PC-3 (cell line): ENCODE results near the gene DCHS1. TPM values are rescaled to one million over a fixed set of nuclear protein-coding genes. Genes with fewer than 3 reads are reported as not detected.

Experiments
- ATAC-seq: fragments of 200-7000 bp; cut with Tn5 transposase; 2 replicates; pipeline ENCODE4 v1.9.1; 2020; ENCODE audit warnings: mild to moderate bottlenecking, moderate library complexity
- BruUV-seq: library from RNA; stranded (reverse); fragments of 400-500 nt; replicated peaks from 2 replicates; lab custom pipeline; 2021; lab: Mats Ljungman, UMichigan
- CTCF ChIA-PET: fragments of 300-600 bp; sonication (Branson Sonifier 250); formaldehyde crosslinking; loops from one replicate; lab custom pipeline; 2022; ENCODE audit warnings: antibody characterized with exemption; lab: Charles Lee
- POLR2A ChIA-PET: fragments of 300-600 bp; sonication (Branson Sonifier 250); formaldehyde crosslinking; loops from one replicate; lab custom pipeline; 2022; ENCODE audit warnings: antibody characterized with exemption; ENCODE audit not compliant: unreplicated experiment; lab: Charles Lee
- DNase-seq: peaks from one replicate; pipeline ENCODE4 v3.0.0-alpha.2; 2015
- H2AFZ ChIP-seq: fragments of 300-600 bp; sonication (generic); 2 replicates; pipeline ENCODE4 v1.6.0; 2016; ENCODE audit warnings: antibody characterized with exemption, low read length
- H3F3A ChIP-seq: fragments of 300-600 bp; sonication (generic); one replicate; pipeline ENCODE4 v1.6.0; 2017; ENCODE audit warnings: antibody characterized with exemption, low read length, control low read depth, mild to moderate bottlenecking; ENCODE audit not compliant: unreplicated experiment
- H3K27ac ChIP-seq: fragments of 300-600 bp; sonication (generic); 2 replicates; pipeline ENCODE4 v1.5.1; 2016; ENCODE audit warnings: mild to moderate bottlenecking, low read length
- H3K27me3 ChIP-seq: fragments of 300-600 bp; sonication (generic); 2 replicates; pipeline ENCODE4 v1.6.1; 2016; ENCODE audit warnings: low read length, mixed read lengths
- H3K36me3 ChIP-seq: fragments of 300-600 bp; sonication (generic); 2 replicates; pipeline ENCODE4 v1.6.1; 2016; ENCODE audit warnings: low read depth, mixed run types, low read length, mixed read lengths
- H3K4me1 ChIP-seq: fragments of 300-600 bp; sonication (generic); 2 replicates; pipeline ENCODE4 v1.5.1; 2016; ENCODE audit warnings: low read length; ENCODE audit not compliant: insufficient read depth
- H3K4me2 ChIP-seq: fragments of 300-600 bp; sonication (generic); 2 replicates; pipeline ENCODE4 v1.6.0; 2016; ENCODE audit warnings: low read length
- H3K4me3 ChIP-seq: fragments of 300-600 bp; sonication (generic); 2 replicates; pipeline ENCODE4 v1.5.1; 2016; ENCODE audit warnings: mild to moderate bottlenecking, low read length, mixed read lengths
- H3K79me2 ChIP-seq: fragments of 300-600 bp; sonication (generic); 2 replicates; pipeline ENCODE4 v1.6.1; 2017; ENCODE audit warnings: low read length, mixed read lengths
- H3K9ac ChIP-seq: fragments of 300-600 bp; sonication (generic); 2 replicates; pipeline ENCODE4 v1.6.0; 2016; ENCODE audit warnings: mild to moderate bottlenecking, low read length
- H3K9me2 ChIP-seq: fragments of 300-600 bp; sonication (generic); replicated peaks from 2 replicates; pipeline ENCODE4 v1.6.1; 2016; ENCODE audit warnings: mixed run types, low read length, mixed read lengths
- H3K9me3 ChIP-seq: fragments of 300-600 bp; sonication (generic); 2 replicates; pipeline ENCODE4 v1.6.1; 2016; ENCODE audit warnings: low read length, mixed read lengths
- H4K20me1 ChIP-seq: fragments of 300-600 bp; sonication (generic); 2 replicates; pipeline ENCODE4 v1.6.1; 2016; ENCODE audit warnings: low read length, mixed read lengths
- CTCF ChIP-seq: fragments of 300-600 bp; sonication (generic); conservative IDR thresholded peaks from 2 replicates; pipeline ENCODE4 v1.5.1; 2017; ENCODE audit warnings: antibody characterized with exemption, low read depth, mild to moderate bottlenecking, low read length
- EZH2 ChIP-seq: fragments of 300-600 bp; sonication (generic); IDR thresholded peaks from one replicate; pipeline ENCODE4 v1.6.1; 2017; ENCODE audit warnings: antibody characterized with exemption, mild to moderate bottlenecking, low read length; ENCODE audit not compliant: unreplicated experiment
- EZH2phosphoT487 ChIP-seq: fragments of 300-600 bp; sonication (generic); IDR thresholded peaks from 2 replicates; pipeline ENCODE4 v1.6.1; 2018; ENCODE audit warnings: mild to moderate bottlenecking, antibody characterized with exemption, low read length, borderline replicate concordance
- intact Hi-C: fragments of 100-400 bp; cut with micrococcal nuclease; formaldehyde crosslinking; loops from 2 replicates; pipeline ENCODE4 v1.9.0; 2023
- total RNA-seq: library from RNA; depleted of rRNA; stranded (reverse); fragments of >200 nt; gene quantifications from 2 replicates; pipeline ENCODE4 v1.2.3, GENCODE V29; 2014

The DCHS1 gene
- total RNA-seq, 1 experiment from 2014 or later = under 0.01 TPM

GRCh38 chr11:6674862-6675261 is 19.3 kb upstream of the DCHS1 start:
- CTCF ChIA-PET = no interaction called here

GRCh38 chr11:6674219-6674597 is 18.6 kb upstream of the DCHS1 start:
- no TSS peak for BruUV-seq
- POLR2A ChIA-PET = no interaction called here
- ATAC-seq = no peak

More at GRCh38 chr11:6674862-6675261, 19.3 kb upstream of the DCHS1 start:
- no peak overlapping the region for H3K27ac ChIP-seq
- no peaks in the 10 kb centered on the region for H3F3A ChIP-seq
- no peaks in the 10 kb centered on the region for H3K9me3 ChIP-seq
- ATAC-seq (no peak), DNase-seq (no peak)
- BruUV-seq = no TSS peak
- H3K9me2 ChIP-seq = no peaks in the 10 kb centered on the region
- POLR2A ChIA-PET = no interaction called here
- intact Hi-C loops = no loop called here
- H3K4me3 ChIP-seq = no peak overlapping the region
- H3K4me2 ChIP-seq = no peak overlapping the region
- no peaks in the 10 kb centered on the region for H3K4me1 ChIP-seq
- TF ChIP-seq EZH2 (no peak), CTCF (no peak), EZH2phosphoT487 (no peak)
- no peaks in the 10 kb centered on the region for H3K79me2 ChIP-seq
- no peak overlapping the region for H3K9ac ChIP-seq
- no peaks in the 10 kb centered on the region for H3K27me3 ChIP-seq
- H4K20me1 ChIP-seq = no peaks in the 10 kb centered on the region
- H3K36me3 ChIP-seq = no peaks in the 10 kb centered on the region
- no peak overlapping the region for H2AFZ ChIP-seq

More at GRCh38 chr11:6674219-6674597, 18.6 kb upstream of the DCHS1 start:
- DNase-seq = no peak
- H3K4me3 ChIP-seq = no peak overlapping the region
- H3K27ac ChIP-seq = no peak overlapping the region
- no peaks in the 10 kb centered on the region for H3F3A ChIP-seq
- H4K20me1 ChIP-seq = no peaks in the 10 kb centered on the region
- H3K36me3 ChIP-seq = no peaks in the 10 kb centered on the region
- intact Hi-C loops = no loop called here
- H3K79me2 ChIP-seq = no peaks in the 10 kb centered on the region
- H3K9me2 ChIP-seq = no peaks in the 10 kb centered on the region
- H3K4me2 ChIP-seq = no peak overlapping the region
- no peaks in the 10 kb centered on the region for H3K27me3 ChIP-seq
- no peaks in the 10 kb centered on the region for H3K9me3 ChIP-seq
- no peaks in the 10 kb centered on the region for H3K4me1 ChIP-seq
- CTCF ChIA-PET = no interaction called here
- TF ChIP-seq EZH2phosphoT487 (no peak), CTCF (no peak), EZH2 (no peak)
- no peak overlapping the region for H2AFZ ChIP-seq
- H3K9ac ChIP-seq = no peak overlapping the region
